Subcutaneous adipose tissue (tissue), 4 donors: ENCODE measurements around the gene ADARB2. TPM values are rescaled to one million over a fixed set of nuclear protein-coding genes. Genes with fewer than 3 reads are reported as not detected.

Source experiments
- CTCF ChIP-seq: fragments of 450-650 bp; IDR thresholded peaks from one replicate; pipeline ENCODE4 v1.5.1; 2016; ENCODE audit warnings: low read depth, mild to moderate bottlenecking, control low read depth, antibody characterized with exemption, moderate library complexity
- total RNA-seq, 4 donors: library from RNA; depleted of rRNA; stranded (reverse); fragments of >200 nt; gene quantifications; one replicate each; pipeline ENCODE4 v1.1.0, GENCODE V29; 2016

ADARB2 gene
- total RNA-seq, 4 donors from 2014 or later = under 0.01 to 0.65 (median 0.44) TPM; not detected in 1

- TF ChIP-seq CTCF = no peak
Measured at GRCh38 chr10:1230592-1231275, 506.6 kb downstream of the ADARB2 start.

DNA sequence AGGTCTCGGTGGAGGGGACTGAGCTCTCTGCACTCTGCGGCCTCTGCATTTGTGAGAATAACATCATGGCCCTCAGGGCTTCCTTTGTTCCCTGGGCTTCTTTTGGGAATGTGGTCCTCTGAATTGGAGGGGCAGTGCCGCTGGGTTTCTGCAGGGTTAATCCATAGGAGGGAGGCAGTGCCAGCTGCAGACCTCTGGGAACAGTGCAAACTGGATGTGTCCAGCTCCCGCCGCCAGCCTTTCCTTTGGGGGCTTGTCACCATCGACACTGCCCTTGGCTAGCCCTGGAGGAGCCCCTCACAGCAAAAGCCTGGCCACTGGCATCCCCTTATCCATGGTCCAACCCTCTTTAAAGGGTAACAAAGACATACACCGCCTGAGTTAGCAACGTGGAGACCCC is 507.2 kb downstream of the ADARB2 start:
- no peak for TF ChIP-seq CTCF

DNA sequence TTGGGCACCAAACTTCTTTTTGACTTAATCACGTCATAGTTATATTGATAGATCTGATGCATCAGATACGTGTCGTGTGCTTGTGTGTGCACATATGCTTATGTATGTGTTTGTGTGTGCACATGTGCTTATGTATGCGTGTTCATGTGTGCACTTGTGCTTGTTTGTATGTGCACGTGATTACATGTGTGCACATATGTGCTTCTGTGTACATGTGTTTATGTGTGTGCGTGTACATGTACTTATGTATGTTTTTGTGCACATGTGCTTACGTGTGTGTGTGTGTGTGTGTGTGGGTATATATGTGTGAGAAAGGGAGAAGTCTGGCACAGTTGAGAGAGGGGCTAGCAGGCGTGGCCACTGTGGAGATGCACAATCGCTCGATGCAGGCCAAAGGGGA is 507.8 kb downstream of the ADARB2 start:
- no peak for TF ChIP-seq CTCF

DNA sequence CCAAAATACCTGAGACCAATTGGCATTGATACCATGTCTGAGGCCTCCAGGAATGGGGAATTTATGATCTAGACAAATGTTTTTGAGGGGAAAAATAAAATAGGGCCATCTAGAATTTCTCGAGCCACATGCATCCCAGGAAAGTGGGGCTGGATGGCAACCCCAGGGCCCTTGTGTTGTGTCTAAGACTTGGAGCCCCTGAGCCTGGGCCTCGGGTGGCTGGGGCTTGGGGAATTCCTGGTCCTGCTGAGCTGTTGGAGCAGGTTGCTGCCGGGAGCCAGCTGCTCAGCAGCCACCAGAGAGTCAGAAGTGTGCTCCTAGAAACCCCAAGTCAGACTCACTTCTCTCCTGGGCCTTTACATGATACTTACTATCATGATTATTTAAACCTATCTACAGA is 508.2 kb downstream of the ADARB2 start:
- TF ChIP-seq CTCF = no peak

DNA sequence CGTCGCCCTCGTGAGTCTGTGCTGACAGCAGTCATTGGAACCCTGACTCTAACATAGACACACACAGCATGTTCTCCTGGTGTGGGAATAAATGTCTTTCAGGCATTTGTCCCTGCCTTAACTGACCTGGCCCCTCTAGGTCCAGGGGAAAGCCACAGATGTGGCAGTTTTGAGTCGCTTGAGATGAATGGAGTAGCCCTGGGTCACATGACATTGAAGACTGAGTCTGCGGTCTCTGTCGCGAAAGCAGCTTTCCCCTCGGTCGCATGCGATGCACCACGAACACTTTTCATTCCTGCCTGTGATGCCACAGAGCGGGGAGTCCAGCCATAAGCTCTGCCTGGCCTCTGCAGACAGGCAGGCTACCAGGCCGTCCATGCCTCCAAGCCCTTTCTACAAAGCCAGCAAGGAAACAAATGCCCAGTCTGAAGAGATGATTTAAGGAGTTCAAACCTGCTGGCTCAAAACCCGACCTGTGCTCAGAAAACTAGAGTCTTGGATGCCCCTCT is 508.8 kb downstream of the ADARB2 start:
- no peak for TF ChIP-seq CTCF

- no peak for TF ChIP-seq CTCF
Measured at GRCh38 chr10:1227510-1228402, 509.6 kb downstream of the ADARB2 start.

GRCh38 chr10:1217661-1218060 is 519.7 kb downstream of the ADARB2 start:
- TF ChIP-seq CTCF = no peak
